SK-N-SH (cell line): ENCODE results near the gene MGAT5B. TPM values are rescaled to one million over a fixed set of nuclear protein-coding genes. Genes with fewer than 3 reads are reported as not detected.
A peak's percentile ranks its signal among the peaks of the same experiment; 100 is the strongest.

Source experiments
- CTCF ChIA-PET: fragments of 300-600, 350-600 bp; formaldehyde crosslinking; extraction: SDS; loops from one replicate; lab custom pipeline; 2021; lab: Yijun Ruan, JAX
- POLR2A ChIA-PET: fragments of 350-600 bp; sonication (Branson Sonifier 250); formaldehyde crosslinking; extraction: SDS; loops from one replicate; lab custom pipeline; 2020; ENCODE audit warnings: antibody characterized with exemption, inconsistent platforms; lab: Yijun Ruan, JAX
- DNase-seq: peaks from one replicate; pipeline ENCODE4 v3.0.0; 2012
- H2AFZ ChIP-seq: fragments of 200-600 bp; sonication (generic); 2 replicates; pipeline ENCODE4 v1.8.1; 2016; ENCODE audit warnings: antibody characterized with exemption, mild to moderate bottlenecking, low read depth
- H3F3A ChIP-seq: fragments of 200-600 bp; sonication (generic); replicated peaks from 2 replicates; pipeline ENCODE3; 2016; ENCODE audit warnings: antibody characterized with exemption, mild to moderate bottlenecking; ENCODE audit not compliant: insufficient read depth
- H3K27ac ChIP-seq, 2 experiments: fragments of 200-500 bp in 1 of 2; fragments of 200-600 bp in 1 of 2; sonication (Bioruptor generic) in 1 of 2; sonication (generic), shearing (Covaris generic) in 1 of 2; 2 replicates each; pipeline versions ENCODE4 v1.5.1 to v1.6.1; 2014 to 2016; ENCODE audit warnings: low read depth in 2 of 2, inconsistent platforms in 1 of 2, low read length in 1 of 2, mild to moderate bottlenecking in 1 of 2, mixed read lengths in 1 of 2
- H3K27me3 ChIP-seq: fragments of 200-600 bp; sonication (generic), shearing (Covaris generic); 2 replicates; pipeline ENCODE4 v1.6.1; 2016; ENCODE audit warnings: mixed run types; ENCODE audit not compliant: insufficient read depth
- H3K36me3 ChIP-seq, 2 experiments: fragments of 200-500 bp in 1 of 2; fragments of 200-600 bp in 1 of 2; sonication (Bioruptor generic) in 1 of 2; sonication (generic) in 1 of 2; replicated peaks in 1 of 2; 2 replicates each; pipeline versions ENCODE3 to v1.5.1; 2014 to 2016; ENCODE audit warnings: low read length in 1 of 2, mild to moderate bottlenecking in 1 of 2; ENCODE audit not compliant: insufficient read depth in 2 of 2, control insufficient read depth in 1 of 2
- H3K4me1 ChIP-seq, 2 experiments: fragments of 200-500 bp in 1 of 2; fragments of 200-600 bp in 1 of 2; sonication (Bioruptor generic) in 1 of 2; sonication (generic), shearing (Covaris generic) in 1 of 2; 2 replicates each; pipeline versions ENCODE4 v1.5.1 to v1.6.1; 2014 to 2016; ENCODE audit warnings: low read depth in 1 of 2, low read length in 1 of 2, mixed run types in 1 of 2; ENCODE audit not compliant: insufficient read depth in 2 of 2, control insufficient read depth in 1 of 2
- H3K4me2 ChIP-seq: fragments of 200-600 bp; sonication (generic), shearing (Covaris generic); 2 replicates; pipeline ENCODE4 v1.6.1; 2017; ENCODE audit warnings: mixed run types
- H3K4me3 ChIP-seq, 2 experiments: fragments of 200-500 bp in 1 of 2; fragments of 200-600 bp in 1 of 2; sonication (Bioruptor generic) in 1 of 2; sonication (generic), shearing (Covaris generic) in 1 of 2; 2 replicates each; pipeline versions ENCODE4 v1.5.1 to v1.8.1; 2014 to 2016; ENCODE audit warnings: low read depth in 2 of 2, inconsistent platforms in 1 of 2, low read length in 1 of 2, mild to moderate bottlenecking in 1 of 2, mixed read lengths in 1 of 2, moderate library complexity in 1 of 2
- H3K79me2 ChIP-seq: fragments of 200-600 bp; sonication (generic); 2 replicates; pipeline ENCODE4 v1.8.1; 2017; ENCODE audit warnings: mild to moderate bottlenecking; ENCODE audit not compliant: insufficient read depth
- H3K9ac ChIP-seq: fragments of 200-600 bp; sonication (generic); 2 replicates; pipeline ENCODE4 v1.6.1; 2017; ENCODE audit warnings: mixed run types
- H3K9me2 ChIP-seq: fragments of 200-600 bp; sonication (generic); 2 replicates; pipeline ENCODE4 v1.6.1; 2017; ENCODE audit warnings: mixed run types
- H3K9me3 ChIP-seq: fragments of 200-600 bp; sonication (generic); 2 replicates; pipeline ENCODE4 v1.6.1; 2017; ENCODE audit warnings: mixed run types, mild to moderate bottlenecking, moderate library complexity
- H4K20me1 ChIP-seq: fragments of 200-600 bp; sonication (generic); 2 replicates; pipeline ENCODE4 v1.6.1; 2017; ENCODE audit warnings: mild to moderate bottlenecking, mixed run types; ENCODE audit not compliant: insufficient read depth
- ELF1 ChIP-seq: IDR thresholded peaks from 2 replicates; pipeline ENCODE4 v1.4.0; 2012
- FOSL2 ChIP-seq: IDR thresholded peaks from 2 replicates; pipeline ENCODE4 v1.4.0; 2012; ENCODE audit warnings: low read depth, mild to moderate bottlenecking, moderate library complexity, borderline replicate concordance
- FOXJ3 ChIP-seq: sonication (generic); formaldehyde crosslinking; IDR thresholded peaks from 2 replicates; pipeline ENCODE4 v1.5.1; 2020; ENCODE audit warnings: mild to moderate bottlenecking, missing genetic modification reagents
- GABPA ChIP-seq: IDR thresholded peaks from 2 replicates; pipeline ENCODE4 v1.4.0; 2012; ENCODE audit warnings: low read depth, mild to moderate bottlenecking
- GATA2 ChIP-seq: sonication (generic); formaldehyde crosslinking; IDR thresholded peaks from 2 replicates; pipeline ENCODE4 v1.5.0; 2020; ENCODE audit warnings: mild to moderate bottlenecking, missing genetic modification reagents
- MEF2A ChIP-seq: IDR thresholded peaks from 2 replicates; pipeline ENCODE4 v1.4.0; 2012; ENCODE audit warnings: low read depth, borderline replicate concordance
- MXI1 ChIP-seq: IDR thresholded peaks from 2 replicates; pipeline ENCODE4 v1.6.1; 2012; ENCODE audit warnings: mild to moderate bottlenecking, low read depth, low read length, improper control_type of control experiment
- NFIC ChIP-seq: IDR thresholded peaks from 2 replicates; pipeline ENCODE4 v1.4.0; 2012; ENCODE audit warnings: borderline replicate concordance
- RCOR1 ChIP-seq: fragments of 150-350 bp; IDR thresholded peaks from 2 replicates; pipeline ENCODE4 v1.6.1; 2017; ENCODE audit warnings: antibody characterized with exemption, low read length
- YY1 ChIP-seq: IDR thresholded peaks from 2 replicates; pipeline ENCODE4 v1.4.0; 2012; ENCODE audit warnings: low read depth, mild to moderate bottlenecking
- WGBS: methylation state at CpG from one replicate; pipeline ENCODE4 v1.1.6; 2017; ENCODE audit warnings: low lambda C conversion rate; 5-methylcytosine and 5-hydroxymethylcytosine counted together
- polyA plus RNA-seq, 3 experiments: library from polyadenylated mRNA; depleted of rRNA; stranded (reverse); fragments of >200 nt; gene quantifications; 2 replicates each; pipeline ENCODE4 v1.2.3, GENCODE V29; 2012
- TF ChIP-seq, protein P1 (sequence below): IDR thresholded peaks from 2 replicates; pipeline ENCODE4 v1.4.0; 2012; ENCODE audit warnings: low read depth, borderline replicate concordance
- TF ChIP-seq, protein P2 (sequence below): IDR thresholded peaks from 2 replicates; pipeline ENCODE4 v1.4.0; 2012; ENCODE audit warnings: low read depth
- TF ChIP-seq, protein P3 (sequence below): fragments of 200-600 bp; sonication (generic); IDR thresholded peaks from 2 replicates; pipeline ENCODE4 v1.6.1; 2017; ENCODE audit warnings: antibody characterized with exemption, mild to moderate bottlenecking, moderate library complexity
- TF ChIP-seq, protein P4 (sequence below): IDR thresholded peaks from 2 replicates; pipeline ENCODE4 v1.6.1; 2012; ENCODE audit warnings: mild to moderate bottlenecking, low read depth, low read length, moderate library complexity
- TF ChIP-seq, protein P5 (sequence below): IDR thresholded peaks from 2 replicates; pipeline ENCODE4 v1.4.0; 2012; ENCODE audit warnings: low read depth, borderline replicate concordance

Gene MGAT5B
- polyA plus RNA-seq, 1 of the 3 experiments (the other 2 are of a cell fraction) = 13.8 TPM

DNA sequence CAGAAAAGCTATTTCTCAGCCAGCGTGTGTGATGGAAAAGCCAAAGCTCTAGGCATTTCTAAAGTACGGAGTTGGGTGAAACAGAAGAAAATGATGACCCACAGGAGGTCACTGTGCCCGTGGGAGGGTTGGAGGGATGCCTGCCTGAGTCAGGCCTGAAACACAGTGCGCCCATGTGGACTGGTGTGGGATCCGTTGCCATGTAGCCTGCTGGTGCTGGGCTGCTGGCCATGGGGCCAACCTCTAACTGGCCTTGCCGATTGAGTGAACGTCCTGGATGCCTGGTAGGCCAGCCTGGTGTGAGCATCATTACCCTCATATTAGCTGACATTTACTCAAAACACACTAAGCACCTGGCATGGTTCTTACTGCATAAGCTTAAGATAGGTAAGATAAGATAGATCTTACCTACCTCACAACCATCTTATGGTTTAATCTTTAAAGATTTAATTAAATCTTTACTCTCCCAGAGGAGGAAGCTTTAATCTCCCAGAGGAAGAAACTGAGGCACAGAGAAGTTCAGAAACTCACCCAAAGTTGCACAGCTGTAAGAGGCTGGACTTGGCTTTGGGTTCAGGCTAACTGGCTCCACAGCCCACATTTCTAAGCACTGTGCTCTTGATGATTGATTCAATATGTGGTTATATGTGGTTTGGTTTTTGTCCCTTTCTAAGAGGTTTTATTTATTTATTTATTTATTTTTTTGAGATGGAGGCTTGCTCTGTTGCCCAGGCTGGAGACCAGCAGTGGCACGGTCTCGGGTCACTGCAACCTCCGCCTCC is 15.7 kb downstream of the MGAT5B start:
- Histone ChIP-seq H3K79me2 (no peaks in the 10 kb centered on the region; the same call in 1 of the 2 replicates), H3K36me3 (peaks cover 2 to 4% of the 10 kb centered on the region in 2 experiments), H3K9me2 (no peaks in the 10 kb centered on the region), H3K9me3 (no peaks in the 10 kb centered on the region), H2AFZ (no peak overlapping the region), H3K4me2 (no peak overlapping the region), H3K27me3 (no peaks in the 10 kb centered on the region), H3K4me1 (no peaks in the 10 kb centered on the region; a peak in 1 of 4 replicates), H3K9ac (no peak overlapping the region), H4K20me1 (peaks cover 38% of the 10 kb centered on the region), H3F3A (no peaks in the 10 kb centered on the region), H3K27ac (no peak overlapping the region), H3K4me3 (no peak overlapping the region)
- 94% methylated on average over 10 of the region's 10 CpGs for WGBS
- no peak for DNase-seq
- CTCF ChIA-PET = interaction anchor here (1.4 to 3.1 kb wide), 6 partner anchors 11 to 183 kb away, joined by 3 to 20 read pairs (median 6); partner anchors contain the start of gene MGAT5B
- no peak for TF ChIP-seq GATA2
- TF ChIP-seq, protein P1, sequence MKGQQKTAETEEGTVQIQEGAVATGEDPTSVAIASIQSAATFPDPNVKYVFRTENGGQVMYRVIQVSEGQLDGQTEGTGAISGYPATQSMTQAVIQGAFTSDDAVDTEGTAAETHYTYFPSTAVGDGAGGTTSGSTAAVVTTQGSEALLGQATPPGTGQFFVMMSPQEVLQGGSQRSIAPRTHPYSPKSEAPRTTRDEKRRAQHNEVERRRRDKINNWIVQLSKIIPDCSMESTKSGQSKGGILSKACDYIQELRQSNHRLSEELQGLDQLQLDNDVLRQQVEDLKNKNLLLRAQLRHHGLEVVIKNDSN = no peak
- TF ChIP-seq FOSL2 = no peak
- TF ChIP-seq MEF2A = no peak
- no peak for TF ChIP-seq ELF1
- POLR2A ChIA-PET = interaction anchor here (1.1 kb wide), 1 partner anchor 85 kb away, joined by 3 read pairs; no protein-coding TSS in a partner anchor

DNA sequence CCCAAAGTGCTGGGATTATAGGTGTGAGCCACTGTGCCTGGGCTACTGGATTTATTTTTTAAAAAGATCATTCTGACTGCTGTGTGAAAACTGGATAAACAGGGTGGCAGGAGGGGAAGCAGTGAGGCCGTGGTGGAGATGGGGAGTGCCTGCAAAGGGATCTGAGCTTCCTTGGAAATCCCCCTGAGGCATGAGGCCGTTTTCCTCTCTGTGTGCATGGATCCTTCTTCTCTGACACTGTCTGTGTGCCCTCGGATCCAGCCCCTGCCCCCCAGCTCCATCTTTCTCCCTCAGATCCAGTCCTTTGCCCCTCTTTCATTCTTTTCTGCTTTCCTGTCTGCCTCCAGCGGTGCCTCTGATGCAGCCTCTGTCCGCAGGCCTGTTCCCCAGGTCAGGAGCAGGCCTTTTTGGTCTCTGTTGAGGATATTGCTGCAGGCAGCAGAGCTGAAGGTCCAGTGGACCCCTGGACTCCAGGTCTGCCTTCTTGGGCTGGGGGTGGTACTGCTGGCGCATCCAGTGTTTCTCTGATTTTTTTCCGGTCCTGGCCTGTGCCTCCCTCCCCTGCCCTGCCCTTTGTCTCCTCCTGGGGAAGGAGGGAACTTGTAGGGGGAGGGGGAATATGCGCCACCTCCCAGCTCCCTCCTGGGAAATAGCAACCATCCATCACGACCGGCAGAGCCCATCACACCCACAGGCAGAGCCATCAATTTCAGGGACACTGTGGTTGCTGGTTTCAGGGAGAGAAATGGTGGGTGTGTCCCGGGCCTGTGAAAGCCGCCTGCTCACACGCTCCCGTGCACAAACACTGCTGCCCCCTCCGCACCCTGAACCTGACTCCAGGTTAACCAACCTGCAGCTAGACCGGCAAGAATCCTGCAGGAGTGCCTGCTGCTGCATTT is 17.0 kb downstream of the MGAT5B start:
- no peaks in the 10 kb centered on the region for H3F3A ChIP-seq
- H3K4me2 ChIP-seq = no peak overlapping the region
- WGBS = 84% methylated on average over 16 of the region's 16 CpGs
- H3K4me3 ChIP-seq = no peak overlapping the region
- H3K4me1 ChIP-seq = no peaks in the 10 kb centered on the region; a peak in 1 of 4 replicates
- no peak overlapping the region for H3K9ac ChIP-seq
- ChIA-PET POLR2A (no interaction called here), CTCF (interaction anchor here (1.2 to 3.1 kb wide), 5 partner anchors 17 to 171 kb away, joined by 3 to 20 read pairs (median 6); partner anchors contain the start of gene MGAT5B)
- peak; percentile 68 for DNase-seq
- H3K9me3 ChIP-seq = no peaks in the 10 kb centered on the region
- H3K27ac ChIP-seq = no peak overlapping the region
- H3K27me3 ChIP-seq = no peaks in the 10 kb centered on the region
- no peak overlapping the region for H2AFZ ChIP-seq
- peaks cover 26% of the 10 kb centered on the region for H4K20me1 ChIP-seq
- H3K36me3 ChIP-seq = peaks cover 2 to 4% of the 10 kb centered on the region in 2 experiments
- no peaks in the 10 kb centered on the region; the same call in 1 of the 2 replicates for H3K79me2 ChIP-seq
- H3K9me2 ChIP-seq = no peaks in the 10 kb centered on the region
- TF ChIP-seq RCOR1 = no peak
- TF ChIP-seq FOSL2 = no peak
- no peak for TF ChIP-seq YY1
- TF ChIP-seq, protein P2, sequence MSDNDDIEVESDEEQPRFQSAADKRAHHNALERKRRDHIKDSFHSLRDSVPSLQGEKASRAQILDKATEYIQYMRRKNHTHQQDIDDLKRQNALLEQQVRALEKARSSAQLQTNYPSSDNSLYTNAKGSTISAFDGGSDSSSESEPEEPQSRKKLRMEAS = no peak
- no peak for TF ChIP-seq MXI1
- TF ChIP-seq, protein P3, sequence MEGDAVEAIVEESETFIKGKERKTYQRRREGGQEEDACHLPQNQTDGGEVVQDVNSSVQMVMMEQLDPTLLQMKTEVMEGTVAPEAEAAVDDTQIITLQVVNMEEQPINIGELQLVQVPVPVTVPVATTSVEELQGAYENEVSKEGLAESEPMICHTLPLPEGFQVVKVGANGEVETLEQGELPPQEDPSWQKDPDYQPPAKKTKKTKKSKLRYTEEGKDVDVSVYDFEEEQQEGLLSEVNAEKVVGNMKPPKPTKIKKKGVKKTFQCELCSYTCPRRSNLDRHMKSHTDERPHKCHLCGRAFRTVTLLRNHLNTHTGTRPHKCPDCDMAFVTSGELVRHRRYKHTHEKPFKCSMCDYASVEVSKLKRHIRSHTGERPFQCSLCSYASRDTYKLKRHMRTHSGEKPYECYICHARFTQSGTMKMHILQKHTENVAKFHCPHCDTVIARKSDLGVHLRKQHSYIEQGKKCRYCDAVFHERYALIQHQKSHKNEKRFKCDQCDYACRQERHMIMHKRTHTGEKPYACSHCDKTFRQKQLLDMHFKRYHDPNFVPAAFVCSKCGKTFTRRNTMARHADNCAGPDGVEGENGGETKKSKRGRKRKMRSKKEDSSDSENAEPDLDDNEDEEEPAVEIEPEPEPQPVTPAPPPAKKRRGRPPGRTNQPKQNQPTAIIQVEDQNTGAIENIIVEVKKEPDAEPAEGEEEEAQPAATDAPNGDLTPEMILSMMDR = no peak
- no peak for TF ChIP-seq NFIC
- no peak for TF ChIP-seq FOXJ3 (CRISPR knock-in tag)
- TF ChIP-seq, protein P4, sequence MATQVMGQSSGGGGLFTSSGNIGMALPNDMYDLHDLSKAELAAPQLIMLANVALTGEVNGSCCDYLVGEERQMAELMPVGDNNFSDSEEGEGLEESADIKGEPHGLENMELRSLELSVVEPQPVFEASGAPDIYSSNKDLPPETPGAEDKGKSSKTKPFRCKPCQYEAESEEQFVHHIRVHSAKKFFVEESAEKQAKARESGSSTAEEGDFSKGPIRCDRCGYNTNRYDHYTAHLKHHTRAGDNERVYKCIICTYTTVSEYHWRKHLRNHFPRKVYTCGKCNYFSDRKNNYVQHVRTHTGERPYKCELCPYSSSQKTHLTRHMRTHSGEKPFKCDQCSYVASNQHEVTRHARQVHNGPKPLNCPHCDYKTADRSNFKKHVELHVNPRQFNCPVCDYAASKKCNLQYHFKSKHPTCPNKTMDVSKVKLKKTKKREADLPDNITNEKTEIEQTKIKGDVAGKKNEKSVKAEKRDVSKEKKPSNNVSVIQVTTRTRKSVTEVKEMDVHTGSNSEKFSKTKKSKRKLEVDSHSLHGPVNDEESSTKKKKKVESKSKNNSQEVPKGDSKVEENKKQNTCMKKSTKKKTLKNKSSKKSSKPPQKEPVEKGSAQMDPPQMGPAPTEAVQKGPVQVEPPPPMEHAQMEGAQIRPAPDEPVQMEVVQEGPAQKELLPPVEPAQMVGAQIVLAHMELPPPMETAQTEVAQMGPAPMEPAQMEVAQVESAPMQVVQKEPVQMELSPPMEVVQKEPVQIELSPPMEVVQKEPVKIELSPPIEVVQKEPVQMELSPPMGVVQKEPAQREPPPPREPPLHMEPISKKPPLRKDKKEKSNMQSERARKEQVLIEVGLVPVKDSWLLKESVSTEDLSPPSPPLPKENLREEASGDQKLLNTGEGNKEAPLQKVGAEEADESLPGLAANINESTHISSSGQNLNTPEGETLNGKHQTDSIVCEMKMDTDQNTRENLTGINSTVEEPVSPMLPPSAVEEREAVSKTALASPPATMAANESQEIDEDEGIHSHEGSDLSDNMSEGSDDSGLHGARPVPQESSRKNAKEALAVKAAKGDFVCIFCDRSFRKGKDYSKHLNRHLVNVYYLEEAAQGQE = no peak
- TF ChIP-seq GABPA = no peak
- TF ChIP-seq, protein P5, sequence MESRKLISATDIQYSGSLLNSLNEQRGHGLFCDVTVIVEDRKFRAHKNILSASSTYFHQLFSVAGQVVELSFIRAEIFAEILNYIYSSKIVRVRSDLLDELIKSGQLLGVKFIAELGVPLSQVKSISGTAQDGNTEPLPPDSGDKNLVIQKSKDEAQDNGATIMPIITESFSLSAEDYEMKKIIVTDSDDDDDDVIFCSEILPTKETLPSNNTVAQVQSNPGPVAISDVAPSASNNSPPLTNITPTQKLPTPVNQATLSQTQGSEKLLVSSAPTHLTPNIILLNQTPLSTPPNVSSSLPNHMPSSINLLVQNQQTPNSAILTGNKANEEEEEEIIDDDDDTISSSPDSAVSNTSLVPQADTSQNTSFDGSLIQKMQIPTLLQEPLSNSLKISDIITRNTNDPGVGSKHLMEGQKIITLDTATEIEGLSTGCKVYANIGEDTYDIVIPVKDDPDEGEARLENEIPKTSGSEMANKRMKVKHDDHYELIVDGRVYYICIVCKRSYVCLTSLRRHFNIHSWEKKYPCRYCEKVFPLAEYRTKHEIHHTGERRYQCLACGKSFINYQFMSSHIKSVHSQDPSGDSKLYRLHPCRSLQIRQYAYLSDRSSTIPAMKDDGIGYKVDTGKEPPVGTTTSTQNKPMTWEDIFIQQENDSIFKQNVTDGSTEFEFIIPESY = no peak
